ENCODE measurements around the gene FAF2.

GRCh38 chr5:176524987-176525386, 76.8 kb downstream of the FAF2 start:
- TF ChIP-seq CTCF (IDR thresholded peaks at IDR 0.05 in 2 of 3, conservative IDR thresholded peaks at IDR 0.05 in 1 of 3; ENCODE audit: control insufficient read depth in 2 of 3, extremely low read depth in 1 of 3, insufficient read depth in 1 of 3, low read depth in 3 of 3, low read length in 3 of 3) = no peak
- no peak for TF ChIP-seq MAX (IDR thresholded peaks at IDR 0.05; ENCODE audit: low read depth, low read length)
- TF ChIP-seq REST (IDR thresholded peaks at IDR 0.05; ENCODE audit: low read depth, low read length) = no peak
- TF ChIP-seq FOXM1 (IDR thresholded peaks at IDR 0.05; ENCODE audit: low read depth, low read length) = no peak
- no peak for TF ChIP-seq ELK1 (IDR thresholded peaks at IDR 0.05; ENCODE audit: low read depth, low read length)
- TF ChIP-seq MXI1 (IDR thresholded peaks at IDR 0.05; ENCODE audit: low read depth, low read length) = no peak
- no peak for TF ChIP-seq NR2C2 (IDR thresholded peaks at IDR 0.05; ENCODE audit: borderline replicate concordance, control insufficient read depth, insufficient read length, low read depth)
- no peak for TF ChIP-seq USF2 (IDR thresholded peaks at IDR 0.05; ENCODE audit: borderline replicate concordance, low read depth, low read length)
- TF ChIP-seq SMC3 (IDR thresholded peaks at IDR 0.05; ENCODE audit: borderline replicate concordance, low read length) = no peak
- TF ChIP-seq ASH2L (IDR thresholded peaks at IDR 0.05; ENCODE audit: borderline replicate concordance, low read depth) = no peak
- no peak for TF ChIP-seq SRF (IDR thresholded peaks at IDR 0.05; ENCODE audit: low read depth in 2 of 2, low read length in 2 of 2)

All from GM12878 (cell line).